Activated naive CD8-positive, alpha-beta T cell treated with anti-CD3 and anti-CD28 coated beads, Interleukin-2, amount 10 ng/mL, durations not matched to agents 7 days and 5 days (primary cell): ENCODE results near the gene AFF2. TPM values are rescaled to one million over a fixed set of nuclear protein-coding genes. Genes with fewer than 3 reads are reported as not detected.

Experiments used
- ATAC-seq: fragments of 150-1000 bp; cut with Tn5 transposase; one replicate; pipeline ENCODE4 v1.10.0; 2021; ENCODE audit warnings: low read depth, moderate library complexity
- POLR2A ChIA-PET: fragments of 350-600 bp; sonication (Branson Sonifier 250); formaldehyde crosslinking; loops from one replicate; lab custom pipeline; 2021; ENCODE audit warnings: antibody characterized with exemption; lab: Charles Lee
- DNase-seq: peaks from one replicate; pipeline ENCODE4 v3.0.0; 2021
- H3K27ac Mint-ChIP-seq: one replicate; pipeline ENCODE4 v1.8.0; 2022; ENCODE audit warnings: mild to moderate bottlenecking, mixed read lengths
- H3K27me3 Mint-ChIP-seq: one replicate; pipeline ENCODE4 v1.8.0; 2022; ENCODE audit warnings: mild to moderate bottlenecking, moderate library complexity, mixed read lengths
- H3K36me3 Mint-ChIP-seq: one replicate; pipeline ENCODE4 v1.8.0; 2021; ENCODE audit warnings: mild to moderate bottlenecking, mixed read lengths
- H3K4me1 Mint-ChIP-seq: one replicate; pipeline ENCODE4 v1.8.0; 2021; ENCODE audit warnings: mixed read lengths
- H3K4me3 Mint-ChIP-seq: one replicate; pipeline ENCODE4 v1.8.0; 2022; ENCODE audit warnings: mild to moderate bottlenecking, moderate library complexity, mixed read lengths
- H3K9me3 Mint-ChIP-seq: one replicate; pipeline ENCODE4 v1.8.0; 2021; ENCODE audit warnings: mixed read lengths
- total RNA-seq, 2 experiments: library from RNA; stranded (reverse); gene quantifications; one replicate each; pipeline ENCODE4 v1.2.3, GENCODE V29; 2021

AFF2 gene
- total RNA-seq = under 1 TPM; 0.42 to 0.68 TPM

- H3K4me3 Mint-ChIP-seq = peak within 1 kb of the TSS; percentile 75
- H3K27me3 Mint-ChIP-seq = peaks cover 9% of the 10 kb centered on the region
- no peak within 1 kb of the TSS for H3K27ac Mint-ChIP-seq
- peak; percentile 52 for DNase-seq
- POLR2A ChIA-PET = no interaction called here
- H3K4me1 Mint-ChIP-seq = peaks cover 3% of the 10 kb centered on the region
- H3K9me3 Mint-ChIP-seq = no peaks in the 10 kb centered on the region
- H3K36me3 Mint-ChIP-seq = no peaks in the 10 kb centered on the region
- ATAC-seq = peak; percentile 55
Measured at GRCh38 chrX:148500423-148501385, at the start of gene AFF2. Gene AFF2, plus strand, starts transcription at chrX:148500617. Its CDS starts 481 bp downstream, at chrX:148501098.

DNA sequence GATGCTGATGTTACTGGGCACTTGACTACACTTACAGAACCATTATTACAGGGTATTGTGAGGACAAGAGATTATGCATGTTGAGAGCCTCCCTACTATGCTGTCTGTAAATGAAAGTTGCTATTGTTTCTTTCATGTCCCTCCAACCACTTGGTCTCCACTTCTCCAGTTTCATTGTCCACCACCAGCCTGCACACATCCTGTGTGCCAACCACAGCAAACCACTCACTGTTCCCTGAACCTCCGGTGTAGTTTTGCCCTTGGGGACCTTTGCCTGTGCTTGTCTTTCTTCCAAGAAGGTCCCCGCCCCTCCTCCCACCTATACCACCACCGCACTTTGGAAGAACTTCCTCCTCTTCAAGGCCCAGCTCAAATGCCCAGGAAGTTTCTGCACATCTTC lies 43.1 kb upstream of the AFF2 start:
- H3K36me3 Mint-ChIP-seq = no peaks in the 10 kb centered on the region
- H3K27me3 Mint-ChIP-seq = no peaks in the 10 kb centered on the region
- POLR2A ChIA-PET = no interaction called here
- DNase-seq = no peak
- no peak overlapping the region for H3K27ac Mint-ChIP-seq
- no peaks in the 10 kb centered on the region for H3K9me3 Mint-ChIP-seq
- peaks cover 7% of the 10 kb centered on the region for H3K4me1 Mint-ChIP-seq
- no peak overlapping the region for H3K4me3 Mint-ChIP-seq
- ATAC-seq = no peak

GRCh38 chrX:148459343-148459742 lies 41.1 kb upstream of the AFF2 start:
- POLR2A ChIA-PET = no interaction called here
- Mint-ChIP-seq H3K4me3 (no peak overlapping the region), H3K4me1 (peaks cover 7% of the 10 kb centered on the region), H3K36me3 (no peaks in the 10 kb centered on the region), H3K27ac (no peak overlapping the region), H3K9me3 (no peaks in the 10 kb centered on the region), H3K27me3 (no peaks in the 10 kb centered on the region)
- ATAC-seq (no peak), DNase-seq (no peak)

GRCh38 chrX:148466292-148466691 lies 34.1 kb upstream of the AFF2 start:
- H3K4me1 Mint-ChIP-seq = no peaks in the 10 kb centered on the region
- no peak for DNase-seq
- H3K9me3 Mint-ChIP-seq = peaks cover 3% of the 10 kb centered on the region
- POLR2A ChIA-PET = no interaction called here
- ATAC-seq = no peak
- H3K27me3 Mint-ChIP-seq = no peaks in the 10 kb centered on the region
- H3K4me3 Mint-ChIP-seq = no peak overlapping the region
- H3K36me3 Mint-ChIP-seq = peaks cover 3% of the 10 kb centered on the region
- no peak overlapping the region for H3K27ac Mint-ChIP-seq

GRCh38 chrX:148470324-148470723 lies 30.1 kb upstream of the AFF2 start:
- ATAC-seq (no peak), DNase-seq (no peak)
- H3K36me3 Mint-ChIP-seq = peaks cover 3% of the 10 kb centered on the region
- H3K27ac Mint-ChIP-seq = no peak overlapping the region
- H3K4me1 Mint-ChIP-seq = no peaks in the 10 kb centered on the region
- H3K9me3 Mint-ChIP-seq = peaks cover 5% of the 10 kb centered on the region
- no peak overlapping the region for H3K4me3 Mint-ChIP-seq
- POLR2A ChIA-PET = no interaction called here
- no peaks in the 10 kb centered on the region for H3K27me3 Mint-ChIP-seq

DNA sequence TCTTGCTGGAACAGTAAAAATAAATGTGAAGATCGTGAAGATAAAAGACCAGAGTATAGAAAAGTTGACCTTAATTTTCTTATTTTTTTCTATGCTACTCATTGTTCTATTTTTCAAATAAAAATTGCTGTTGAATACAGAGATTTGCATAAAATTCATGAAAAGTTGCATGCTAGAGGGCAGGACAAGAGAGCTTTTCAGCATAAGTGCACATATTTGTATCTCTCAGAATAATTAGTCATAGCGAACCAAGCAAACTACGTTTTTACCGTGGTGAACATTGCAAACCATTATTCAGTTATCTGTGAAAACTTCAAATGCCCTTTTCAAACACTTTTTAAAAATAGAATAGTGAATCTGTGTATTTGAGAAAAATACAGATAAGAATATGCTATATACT lies 26.4 kb upstream of the AFF2 start:
- POLR2A ChIA-PET = no interaction called here
- no peak overlapping the region for H3K4me3 Mint-ChIP-seq
- peaks cover 2% of the 10 kb centered on the region for H3K9me3 Mint-ChIP-seq
- no peaks in the 10 kb centered on the region for H3K27me3 Mint-ChIP-seq
- no peak for DNase-seq
- H3K4me1 Mint-ChIP-seq = no peaks in the 10 kb centered on the region
- H3K36me3 Mint-ChIP-seq = no peaks in the 10 kb centered on the region
- no peak for ATAC-seq
- no peak overlapping the region for H3K27ac Mint-ChIP-seq

DNA sequence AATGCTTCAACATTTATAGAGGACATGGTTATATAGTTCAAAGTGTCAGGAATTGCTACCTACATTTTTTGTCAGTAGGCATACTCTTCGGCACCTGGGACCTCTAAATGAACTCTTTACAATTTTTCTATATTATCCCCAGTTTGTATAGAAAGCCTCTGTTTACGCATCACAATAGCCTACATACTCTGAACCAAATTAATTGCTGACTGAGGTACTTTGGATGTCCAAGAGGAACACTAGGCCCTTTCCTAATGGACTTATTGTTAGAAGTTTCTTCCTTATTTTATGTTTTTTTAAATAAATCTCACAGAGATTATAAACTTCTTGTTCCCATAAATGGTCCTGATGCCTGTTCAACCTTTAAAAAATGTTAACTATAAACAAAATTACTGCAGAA lies 8.4 kb upstream of the AFF2 start:
- Mint-ChIP-seq H3K27ac (no peak overlapping the region), H3K4me3 (no peak overlapping the region), H3K4me1 (no peaks in the 10 kb centered on the region), H3K9me3 (no peaks in the 10 kb centered on the region), H3K27me3 (no peaks in the 10 kb centered on the region), H3K36me3 (peaks cover 1% of the 10 kb centered on the region)
- no peak for ATAC-seq
- DNase-seq = no peak
- POLR2A ChIA-PET = no interaction called here

- Mint-ChIP-seq H3K4me1 (peaks cover 3% of the 10 kb centered on the region), H3K4me3 (no peak overlapping the region), H3K9me3 (no peaks in the 10 kb centered on the region), H3K27me3 (peaks cover 3% of the 10 kb centered on the region), H3K27ac (no peak overlapping the region), H3K36me3 (peaks cover 1% of the 10 kb centered on the region)
- ATAC-seq (no peak), DNase-seq (no peak)
- POLR2A ChIA-PET = no interaction called here
Measured at GRCh38 chrX:148495176-148495575, 5.2 kb upstream of the AFF2 start.

DNA sequence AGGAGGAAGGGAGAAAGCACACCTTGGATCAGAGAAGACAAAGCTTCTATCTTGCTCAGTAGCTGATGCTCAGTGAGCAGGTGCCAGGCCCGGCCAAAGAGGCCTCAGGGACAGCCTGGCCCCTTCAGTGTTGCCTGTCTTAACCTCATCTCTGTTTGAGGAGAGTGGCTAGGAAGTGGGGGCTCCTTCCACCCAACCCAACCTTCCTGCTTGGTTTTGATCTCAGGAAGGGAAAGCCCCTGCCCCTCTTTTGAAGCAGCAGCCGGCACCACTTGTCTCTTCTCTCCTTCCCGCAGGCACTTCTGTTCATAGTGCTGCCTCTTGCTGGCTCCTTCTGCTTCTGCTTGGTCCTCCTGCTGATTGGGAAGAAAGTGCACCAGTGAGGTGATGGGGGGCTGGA lies 2.4 kb upstream of the AFF2 start:
- ATAC-seq = peak; percentile 44
- no peak overlapping the region for H3K4me3 Mint-ChIP-seq
- DNase-seq = peak; percentile 30

DNA sequence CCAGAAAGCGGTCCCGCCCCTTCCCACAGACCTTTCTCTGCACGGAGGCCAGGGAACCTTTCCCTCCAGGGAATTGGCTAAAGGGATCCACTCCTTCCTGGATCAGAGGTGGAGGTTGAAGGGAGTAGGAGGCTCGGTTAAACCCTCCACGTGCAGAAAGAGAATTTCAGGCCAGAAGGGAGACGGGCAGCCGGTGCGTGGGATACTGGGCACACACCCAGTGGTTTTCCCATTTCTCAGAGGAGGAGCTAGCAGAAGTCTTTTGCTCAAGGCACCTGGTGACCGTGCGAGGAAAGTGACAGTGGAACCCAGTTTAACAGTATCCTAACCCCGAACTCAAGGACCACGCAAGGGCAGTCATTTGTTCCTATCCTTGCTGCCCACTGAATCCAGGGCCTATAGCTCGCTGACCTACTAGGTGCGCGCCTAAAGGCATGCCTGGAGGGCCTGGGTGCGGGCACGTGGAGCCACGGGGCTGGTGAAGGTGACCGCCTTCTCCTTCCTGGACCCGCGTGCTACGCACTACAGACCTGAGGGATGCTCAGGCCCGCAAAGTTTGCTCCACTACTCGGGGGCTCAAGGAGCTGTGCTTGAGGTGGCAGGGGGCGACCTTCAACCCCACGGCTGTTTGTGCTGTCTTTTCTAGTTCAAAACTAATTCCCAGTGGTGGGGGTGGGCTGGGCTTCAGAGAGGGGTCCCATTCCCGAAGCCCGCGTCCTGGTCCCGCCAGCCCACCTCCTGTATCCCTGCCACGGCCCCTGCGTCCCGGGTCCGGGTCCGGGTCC lies 587 bp upstream of the AFF2 start:
- peaks cover 9% of the 10 kb centered on the region for H3K27me3 Mint-ChIP-seq
- H3K27ac Mint-ChIP-seq = no peak overlapping the region
- no peaks in the 10 kb centered on the region for H3K9me3 Mint-ChIP-seq
- H3K4me1 Mint-ChIP-seq = peaks cover 3% of the 10 kb centered on the region
- POLR2A ChIA-PET = no interaction called here
- no peak for ATAC-seq
- peak; percentile 19 for DNase-seq
- no peak overlapping the region for H3K4me3 Mint-ChIP-seq
- no peaks in the 10 kb centered on the region for H3K36me3 Mint-ChIP-seq

More for the DNA sequence above, 2.4 kb upstream of the AFF2 start:
- H3K9me3 Mint-ChIP-seq = no peaks in the 10 kb centered on the region
- peaks cover 3% of the 10 kb centered on the region for H3K4me1 Mint-ChIP-seq
- H3K27ac Mint-ChIP-seq = no peak overlapping the region
- POLR2A ChIA-PET = no interaction called here
- peaks cover 9% of the 10 kb centered on the region for H3K27me3 Mint-ChIP-seq
- H3K36me3 Mint-ChIP-seq = no peaks in the 10 kb centered on the region

- ATAC-seq = no peak
- peaks cover 3% of the 10 kb centered on the region for H3K4me1 Mint-ChIP-seq
- H3K36me3 Mint-ChIP-seq = no peaks in the 10 kb centered on the region
- no peaks in the 10 kb centered on the region for H3K9me3 Mint-ChIP-seq
- DNase-seq = peak; percentile 42
- peaks cover 9% of the 10 kb centered on the region for H3K27me3 Mint-ChIP-seq
- POLR2A ChIA-PET = no interaction called here
- no peak overlapping the region for H3K27ac Mint-ChIP-seq
- peak overlapping the region; percentile 75 for H3K4me3 Mint-ChIP-seq
Measured at GRCh38 chrX:148501386-148502066, 1.1 kb downstream of the AFF2 start.

- Mint-ChIP-seq H3K4me1 (no peaks in the 10 kb centered on the region), H3K27me3 (peaks cover 6% of the 10 kb centered on the region), H3K27ac (no peak overlapping the region), H3K36me3 (no peaks in the 10 kb centered on the region), H3K9me3 (no peaks in the 10 kb centered on the region), H3K4me3 (no peak overlapping the region)
- DNase-seq (no peak), ATAC-seq (no peak)
- POLR2A ChIA-PET = no interaction called here
Measured at GRCh38 chrX:148504506-148504905, 4.1 kb downstream of the AFF2 start.

- Mint-ChIP-seq H3K4me1 (no peaks in the 10 kb centered on the region), H3K36me3 (no peaks in the 10 kb centered on the region), H3K9me3 (no peaks in the 10 kb centered on the region), H3K4me3 (no peak overlapping the region), H3K27me3 (peaks cover 2% of the 10 kb centered on the region), H3K27ac (no peak overlapping the region)
- no peak for DNase-seq
- POLR2A ChIA-PET = no interaction called here
- no peak for ATAC-seq
Measured at GRCh38 chrX:148507418-148507817, 7.0 kb downstream of the AFF2 start.
